Choroid plexus epithelial cell (primary cell): ENCODE data around the gene RNF19B.
A peak's percentile ranks its signal among the peaks of the same experiment; 100 is the strongest.

Source experiments
- DNase-seq: peaks from one replicate; pipeline ENCODE4 v3.0.0-alpha.2; 2010; ENCODE audit warnings: low read depth
- H3K4me3 ChIP-seq: 2 replicates; pipeline ENCODE4 v1.5.1; 2011; ENCODE audit warnings: low read depth, mild to moderate bottlenecking, control low read depth, low read length, moderate library complexity
- TF ChIP-seq, protein P1 (sequence below): conservative IDR thresholded peaks from 2 replicates; pipeline ENCODE4 v1.5.1; 2011; ENCODE audit warnings: low read depth, mild to moderate bottlenecking, control low read depth, inconsistent platforms, low read length, moderate library complexity

The RNF19B gene

DNA sequence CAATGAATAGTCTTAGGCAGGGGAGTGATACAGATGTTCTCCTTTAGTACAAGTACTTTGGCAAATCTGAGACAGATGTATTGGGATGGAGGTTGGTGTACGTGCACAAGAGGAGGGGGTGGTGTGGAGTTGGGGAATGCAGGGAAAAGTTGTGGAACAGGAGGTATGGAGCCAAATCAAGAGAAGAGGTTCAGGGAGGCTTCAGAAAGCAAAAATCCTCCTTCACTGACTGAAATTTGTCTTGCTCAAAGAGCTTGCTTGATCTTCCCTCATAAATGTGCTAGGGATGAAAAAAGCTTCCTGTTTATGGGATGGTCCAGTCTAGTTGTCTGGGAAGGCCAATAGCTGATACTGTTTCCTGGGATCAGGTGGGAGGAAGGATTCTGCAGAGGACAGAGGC is 5.8 kb downstream of the RNF19B start:
- no peak overlapping the region for H3K4me3 ChIP-seq
- no peak for DNase-seq
- TF ChIP-seq, protein P1, sequence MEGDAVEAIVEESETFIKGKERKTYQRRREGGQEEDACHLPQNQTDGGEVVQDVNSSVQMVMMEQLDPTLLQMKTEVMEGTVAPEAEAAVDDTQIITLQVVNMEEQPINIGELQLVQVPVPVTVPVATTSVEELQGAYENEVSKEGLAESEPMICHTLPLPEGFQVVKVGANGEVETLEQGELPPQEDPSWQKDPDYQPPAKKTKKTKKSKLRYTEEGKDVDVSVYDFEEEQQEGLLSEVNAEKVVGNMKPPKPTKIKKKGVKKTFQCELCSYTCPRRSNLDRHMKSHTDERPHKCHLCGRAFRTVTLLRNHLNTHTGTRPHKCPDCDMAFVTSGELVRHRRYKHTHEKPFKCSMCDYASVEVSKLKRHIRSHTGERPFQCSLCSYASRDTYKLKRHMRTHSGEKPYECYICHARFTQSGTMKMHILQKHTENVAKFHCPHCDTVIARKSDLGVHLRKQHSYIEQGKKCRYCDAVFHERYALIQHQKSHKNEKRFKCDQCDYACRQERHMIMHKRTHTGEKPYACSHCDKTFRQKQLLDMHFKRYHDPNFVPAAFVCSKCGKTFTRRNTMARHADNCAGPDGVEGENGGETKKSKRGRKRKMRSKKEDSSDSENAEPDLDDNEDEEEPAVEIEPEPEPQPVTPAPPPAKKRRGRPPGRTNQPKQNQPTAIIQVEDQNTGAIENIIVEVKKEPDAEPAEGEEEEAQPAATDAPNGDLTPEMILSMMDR, result no peak

GRCh38 chr1:32957017-32957416 is 7.6 kb downstream of the RNF19B start:
- TF ChIP-seq, protein P1, result no peak
- DNase-seq, result no peak
- no peak overlapping the region for H3K4me3 ChIP-seq

DNA sequence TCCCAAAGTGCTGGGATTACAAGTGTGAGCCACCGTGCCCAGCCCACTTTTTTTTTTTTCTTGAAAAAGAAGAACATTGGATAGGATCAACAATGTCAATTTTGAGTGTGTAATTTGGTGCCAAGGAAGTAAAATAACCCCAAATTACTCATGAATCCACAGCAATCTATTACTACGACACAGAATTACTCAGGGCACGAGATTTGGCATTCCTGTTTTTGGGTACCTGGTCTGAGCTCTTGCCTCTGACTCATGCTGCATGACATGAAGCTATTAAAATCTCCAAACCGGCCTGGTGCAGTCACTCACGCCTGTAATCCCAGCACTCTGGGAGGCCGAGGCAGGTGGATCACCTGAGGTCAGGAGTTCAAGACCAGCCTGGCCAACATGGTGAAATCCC is 10.4 kb downstream of the RNF19B start:
- no peak overlapping the region for H3K4me3 ChIP-seq
- DNase-seq, result no peak
- TF ChIP-seq, protein P1, result no peak

DNA sequence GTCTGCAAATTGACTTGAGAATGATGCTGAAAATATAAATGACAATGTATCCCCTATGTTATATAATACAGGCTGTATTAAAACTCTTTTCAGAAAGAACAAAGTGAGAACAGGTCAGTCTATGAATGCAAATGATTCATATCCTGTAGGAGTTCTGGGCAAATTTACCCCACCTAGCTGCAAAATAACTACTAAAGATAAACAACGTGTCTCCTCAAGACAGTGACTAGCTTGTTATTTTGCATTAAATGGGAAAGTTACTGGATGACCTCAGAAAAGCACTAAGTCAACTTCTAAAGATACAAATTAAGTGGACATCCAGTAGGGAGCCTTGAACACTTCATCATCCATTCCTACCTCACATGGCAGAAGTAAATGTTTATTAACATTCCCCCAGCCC is 11.1 kb downstream of the RNF19B start:
- H3K4me3 ChIP-seq, result no peak overlapping the region
- TF ChIP-seq, protein P1, result no peak
- DNase-seq, result peak; percentile 75

DNA sequence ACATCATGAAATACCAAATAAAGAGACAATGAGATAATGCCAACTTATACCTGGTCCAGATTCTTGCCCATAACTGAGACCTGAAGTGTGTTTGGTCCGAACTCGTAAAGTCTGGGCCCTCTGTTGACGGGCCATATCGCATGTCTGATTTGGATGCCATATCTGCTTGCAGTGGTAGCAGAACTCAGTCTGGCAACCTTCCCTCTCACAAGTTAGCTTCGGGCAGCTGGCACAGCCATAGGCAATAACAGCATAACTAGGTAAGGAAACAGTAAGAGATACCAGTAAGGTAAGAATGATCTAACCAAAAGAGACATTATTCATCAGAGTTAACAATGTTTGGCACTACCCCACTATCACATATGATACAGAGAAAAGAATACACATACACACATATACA is 15.1 kb downstream of the RNF19B start:
- H3K4me3 ChIP-seq, result no peak overlapping the region
- no peak for DNase-seq
- TF ChIP-seq, protein P1, result no peak

DNA sequence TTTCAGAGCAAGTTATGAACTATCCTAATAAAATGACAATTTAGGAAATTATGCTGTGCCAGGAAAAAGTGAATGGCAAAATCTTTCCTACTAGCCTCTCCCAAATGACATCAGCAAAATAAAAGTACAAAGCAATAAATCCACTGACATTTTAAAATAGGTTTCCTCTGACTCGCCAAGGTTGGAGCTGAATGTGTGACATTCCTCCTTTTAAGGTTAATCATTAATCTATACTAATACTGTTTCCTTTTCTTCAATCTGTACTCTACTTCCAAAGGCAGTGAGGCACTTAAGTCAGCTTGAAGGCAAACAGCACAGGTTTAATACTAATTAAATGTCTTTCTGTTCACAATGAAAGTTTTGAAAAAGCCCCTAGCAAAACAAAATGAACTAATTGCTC is 15.7 kb downstream of the RNF19B start:
- TF ChIP-seq, protein P1, result no peak
- no peak for DNase-seq
- no peak overlapping the region for H3K4me3 ChIP-seq

- DNase-seq, result no peak
- TF ChIP-seq, protein P1, result no peak
- no peak overlapping the region for H3K4me3 ChIP-seq
Observed at GRCh38 chr1:32948390-32948722, 16.3 kb downstream of the RNF19B start.
